ENCODE data around the gene TBL3.

DNA sequence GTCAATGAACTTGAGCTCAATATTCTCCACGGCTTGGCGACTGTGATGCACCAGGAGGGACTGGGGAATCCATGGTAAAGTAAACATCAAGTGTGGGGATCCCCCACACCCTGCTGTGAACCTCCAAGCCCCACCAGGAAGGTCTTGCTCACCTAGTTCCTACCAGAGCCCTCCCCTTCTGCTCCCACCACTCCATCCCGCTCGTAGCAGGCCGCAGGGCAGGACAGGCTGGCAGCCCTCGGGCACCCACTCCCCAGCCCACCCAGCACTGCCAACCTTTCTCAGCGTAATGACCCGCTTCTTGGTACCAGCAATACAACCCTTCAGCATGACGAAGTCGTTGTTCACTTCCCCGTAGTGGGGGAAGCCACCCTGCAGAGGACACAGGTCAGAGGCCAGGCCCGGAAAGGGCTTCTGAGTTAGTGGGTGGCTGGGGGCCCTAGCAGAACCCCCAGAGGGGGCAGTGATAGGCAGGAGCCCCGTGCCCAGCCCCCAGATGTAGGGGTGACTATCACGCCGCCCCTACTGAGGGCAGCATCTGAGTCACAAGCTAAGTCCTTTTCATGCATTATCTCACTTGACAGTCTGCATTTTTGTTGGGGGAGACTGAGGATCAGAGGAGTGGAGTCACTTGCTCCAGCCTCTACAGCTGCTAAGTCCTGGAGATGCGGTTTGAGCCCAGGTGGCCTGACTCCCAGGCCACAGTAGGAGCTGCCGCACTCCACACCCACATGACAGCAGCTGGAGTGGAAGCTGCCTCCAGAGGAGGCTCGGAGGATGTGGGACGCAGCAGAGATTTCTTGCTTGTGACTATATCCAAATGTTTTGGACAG, 26.1 kb upstream of the TBL3 start:
- TF ChIP-seq, protein P1, sequence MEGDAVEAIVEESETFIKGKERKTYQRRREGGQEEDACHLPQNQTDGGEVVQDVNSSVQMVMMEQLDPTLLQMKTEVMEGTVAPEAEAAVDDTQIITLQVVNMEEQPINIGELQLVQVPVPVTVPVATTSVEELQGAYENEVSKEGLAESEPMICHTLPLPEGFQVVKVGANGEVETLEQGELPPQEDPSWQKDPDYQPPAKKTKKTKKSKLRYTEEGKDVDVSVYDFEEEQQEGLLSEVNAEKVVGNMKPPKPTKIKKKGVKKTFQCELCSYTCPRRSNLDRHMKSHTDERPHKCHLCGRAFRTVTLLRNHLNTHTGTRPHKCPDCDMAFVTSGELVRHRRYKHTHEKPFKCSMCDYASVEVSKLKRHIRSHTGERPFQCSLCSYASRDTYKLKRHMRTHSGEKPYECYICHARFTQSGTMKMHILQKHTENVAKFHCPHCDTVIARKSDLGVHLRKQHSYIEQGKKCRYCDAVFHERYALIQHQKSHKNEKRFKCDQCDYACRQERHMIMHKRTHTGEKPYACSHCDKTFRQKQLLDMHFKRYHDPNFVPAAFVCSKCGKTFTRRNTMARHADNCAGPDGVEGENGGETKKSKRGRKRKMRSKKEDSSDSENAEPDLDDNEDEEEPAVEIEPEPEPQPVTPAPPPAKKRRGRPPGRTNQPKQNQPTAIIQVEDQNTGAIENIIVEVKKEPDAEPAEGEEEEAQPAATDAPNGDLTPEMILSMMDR (IDR thresholded peaks at IDR 0.05), result no peak
- no peak for TF ChIP-seq ZFX (IDR thresholded peaks at IDR 0.05; ENCODE audit: borderline replicate concordance)
